WERI-Rb-1 (cell line): ENCODE data around the gene FMN2.

Experiments used
- DNase-seq: peaks from one replicate; pipeline ENCODE4 v3.0.0-alpha.2; 2020
- H3K27ac ChIP-seq: fragments of 250-450 bp; sonication (Bioruptor Pico); 2 replicates; pipeline ENCODE4 v1.5.1; 2020; ENCODE audit warnings: mild to moderate bottlenecking, moderate library complexity
- H3K27me3 ChIP-seq: fragments of 250-450 bp; sonication (Bioruptor Pico); 2 replicates; pipeline ENCODE4 v1.5.1; 2021; ENCODE audit warnings: mild to moderate bottlenecking, low read depth, moderate library complexity; ENCODE audit not compliant: insufficient read depth, severe bottlenecking
- H3K36me3 ChIP-seq: fragments of 250-450 bp; sonication (Bioruptor Pico); 2 replicates; pipeline ENCODE4 v1.5.1; 2020; ENCODE audit warnings: mild to moderate bottlenecking, moderate library complexity
- H3K4me3 ChIP-seq: 2 replicates; pipeline ENCODE4 v1.5.1; 2011; ENCODE audit warnings: low read depth, mild to moderate bottlenecking, control low read depth, low read length
- H3K9me3 ChIP-seq: fragments of 250-450 bp; sonication (Bioruptor Pico); 2 replicates; pipeline ENCODE4 v1.5.1; 2021; ENCODE audit warnings: mild to moderate bottlenecking, moderate library complexity; ENCODE audit not compliant: severe bottlenecking
- CTCF ChIP-seq: IDR thresholded peaks from 2 replicates; pipeline ENCODE4 v1.5.1; 2011; ENCODE audit warnings: low read depth, mild to moderate bottlenecking, control low read depth, inconsistent platforms, low read length

Gene FMN2

GRCh38 chr1:240441669-240442068 is 350.0 kb downstream of the FMN2 start:
- Histone ChIP-seq H3K27me3 (no peaks in the 10 kb centered on the region), H3K4me3 (no peak overlapping the region), H3K9me3 (no peaks in the 10 kb centered on the region), H3K27ac (no peak overlapping the region), H3K36me3 (peaks cover 84% of the 10 kb centered on the region)
- TF ChIP-seq CTCF: no peak
- DNase-seq: no peak

GRCh38 chr1:240445369-240445768 is 353.7 kb downstream of the FMN2 start:
- peaks cover 73% of the 10 kb centered on the region for H3K36me3 ChIP-seq
- H3K9me3 ChIP-seq: no peaks in the 10 kb centered on the region
- no peaks in the 10 kb centered on the region for H3K27me3 ChIP-seq
- H3K4me3 ChIP-seq: no peak overlapping the region
- no peak overlapping the region for H3K27ac ChIP-seq
- DNase-seq: no peak
- TF ChIP-seq CTCF: no peak

GRCh38 chr1:240455228-240455821 is 363.6 kb downstream of the FMN2 start:
- H3K27ac ChIP-seq: no peak overlapping the region
- no peak overlapping the region for H3K4me3 ChIP-seq
- peak; percentile 65 for TF ChIP-seq CTCF
- no peak for DNase-seq
- no peaks in the 10 kb centered on the region for H3K27me3 ChIP-seq
- peaks cover 42% of the 10 kb centered on the region for H3K36me3 ChIP-seq
- H3K9me3 ChIP-seq: no peaks in the 10 kb centered on the region

- no peaks in the 10 kb centered on the region for H3K27me3 ChIP-seq
- H3K27ac ChIP-seq: no peak overlapping the region
- TF ChIP-seq CTCF: no peak
- no peaks in the 10 kb centered on the region for H3K9me3 ChIP-seq
- H3K4me3 ChIP-seq: no peak overlapping the region
- peaks cover 36% of the 10 kb centered on the region for H3K36me3 ChIP-seq
- no peak for DNase-seq
These were observed 365.5 kb downstream of the FMN2 start for GRCh38 chr1:240457203-240457602.

- no peak for TF ChIP-seq CTCF
- H3K27me3 ChIP-seq: no peaks in the 10 kb centered on the region
- H3K36me3 ChIP-seq: peaks cover 22% of the 10 kb centered on the region
- no peak for DNase-seq
- no peak overlapping the region for H3K4me3 ChIP-seq
- no peaks in the 10 kb centered on the region for H3K9me3 ChIP-seq
- no peak overlapping the region for H3K27ac ChIP-seq
These were observed 370.6 kb downstream of the FMN2 start for GRCh38 chr1:240462277-240462676.

- no peaks in the 10 kb centered on the region for H3K27me3 ChIP-seq
- no peak overlapping the region for H3K4me3 ChIP-seq
- no peak for TF ChIP-seq CTCF
- DNase-seq: no peak
- peaks cover 25% of the 10 kb centered on the region for H3K36me3 ChIP-seq
- H3K27ac ChIP-seq: no peak overlapping the region
- no peaks in the 10 kb centered on the region for H3K9me3 ChIP-seq
These were observed 371.2 kb downstream of the FMN2 start for GRCh38 chr1:240462766-240463395.
